ENCODE data around the gene PCID2. TPM values are rescaled to one million over a fixed set of nuclear protein-coding genes. Genes with fewer than 3 reads are reported as not detected.
A peak's percentile ranks its signal among the peaks of the same experiment; 100 is the strongest.

The PCID2 gene
- total and polyA plus RNA-seq, 12 donors: 38.9 to 74.0 (median 47.3) TPM

DNA sequence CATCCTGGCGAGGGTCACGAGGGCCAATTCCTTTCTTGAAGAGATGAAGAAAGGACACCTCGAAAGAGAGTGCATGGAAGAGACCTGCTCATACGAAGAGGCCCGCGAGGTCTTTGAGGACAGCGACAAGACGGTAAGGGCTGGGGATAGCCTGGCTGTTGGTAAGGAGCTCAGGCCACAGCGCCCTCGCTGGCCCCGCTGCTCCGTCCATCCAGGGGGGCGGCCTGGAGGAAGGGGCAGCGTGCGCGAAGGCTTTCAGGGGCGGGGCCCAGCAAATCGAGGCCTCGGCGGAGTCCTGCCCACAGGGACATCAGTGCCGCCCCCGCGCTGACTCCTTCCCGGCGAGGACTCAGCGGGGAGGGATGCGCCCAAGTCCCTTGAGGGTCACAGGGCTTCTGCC is 79.0 kb downstream of the PCID2 start:
- Histone ChIP-seq H3K4me3 (peak overlapping the region in 8 of 10 donors; percentile 30 to 52 (median 44)), H3K27ac (no peak overlapping the region), H3K36me3 (no peaks in the 10 kb centered on the region), H3K4me1 (peaks cover 0 to 10% (median 5%) of the 10 kb centered on the region in 9 donors), H3K9me3 (no peaks in the 10 kb centered on the region), H3K27me3 (peaks cover 0 to 22% (median 4%) of the 10 kb centered on the region in 7 donors)
- no peak for TF ChIP-seq CTCF (IDR thresholded peaks at IDR 0.05)
- 62 to 68% methylated on average over 23 to 27 of the region's 27 CpGs for WGBS, 2 donors
- no peak for DNase-seq
- peak in 6 of 8 donors; percentile 14 to 50 (median 33) for ATAC-seq
- intact Hi-C loops (cut with DNase I): no loop called here

Other genes with a start within 250 kb of the PCID2 start
- gene MCF2L, start 239.5 kb downstream of the PCID2 start, total RNA-seq: 10 to 100 TPM; 29.6 to 99.8 (median 45.3) TPM
- 10 to 100 TPM; 38.6 to 94.1 TPM for gene MCF2L, start 239.5 kb downstream of the PCID2 start, polyA plus RNA-seq
- gene F7, start 102.9 kb downstream of the PCID2 start, total RNA-seq: under 1 TPM in 3 of 10 donors, not detected in 7; 0.20 to 0.45 (median 0.31) TPM
- under 1 TPM; 0.04 to 0.07 TPM for gene F7, start 102.9 kb downstream of the PCID2 start, polyA plus RNA-seq
- gene F10, start 85.9 kb downstream of the PCID2 start, total RNA-seq: 10 to 100 TPM in 2 of 10 donors, 1 to 10 TPM in 8; 1.7 to 12.4 (median 6.3) TPM
- 10 to 100 TPM in 1 of 2 donors, 1 to 10 TPM in 1; 4.6 to 15.1 TPM for gene F10, start 85.9 kb downstream of the PCID2 start, polyA plus RNA-seq
- under 1 TPM in 1 of 10 donors, not detected in 9; 0.20 TPM for gene PROZ, start 50.0 kb downstream of the PCID2 start, total RNA-seq
- gene PROZ, start 50.0 kb downstream of the PCID2 start, polyA plus RNA-seq: under 1 TPM in 1 of 2 donors, not detected in 1; 0.03 TPM
- 100 to 1,000 TPM in 9 of 10 donors, 10 to 100 TPM in 1; 84.7 to 141 (median 112) TPM for gene CUL4A, start 944 bp upstream of the PCID2 start, total RNA-seq
- 10 to 100 TPM; 35.8 to 46.1 TPM for gene CUL4A, start 944 bp upstream of the PCID2 start, polyA plus RNA-seq
- gene LAMP1, start 88.6 kb upstream of the PCID2 start, total RNA-seq: 100 to 1,000 TPM in 5 of 10 donors, 10 to 100 TPM in 5; 80.4 to 153 (median 101) TPM
- gene LAMP1, start 88.6 kb upstream of the PCID2 start, polyA plus RNA-seq: 10 to 100 TPM; 35.9 to 72.6 TPM
- gene GRTP1, start 155.5 kb upstream of the PCID2 start, total RNA-seq: 1 to 10 TPM in 3 of 10 donors, under 1 TPM in 7; 0.30 to 1.8 (median 0.78) TPM
- gene GRTP1, start 155.5 kb upstream of the PCID2 start, polyA plus RNA-seq: 1 to 10 TPM; 1.9 to 3.2 TPM
- 100 to 1,000 TPM; 381 to 939 (median 762) TPM for gene ADPRHL1, start 244.8 kb upstream of the PCID2 start, total RNA-seq
- gene ADPRHL1, start 244.8 kb upstream of the PCID2 start, polyA plus RNA-seq: 100 to 1,000 TPM; 163 to 192 TPM

Measured in heart right ventricle (tissue), 16 donors.